DOHH2 (cell line): ENCODE results near the gene MLLT3.
A peak's percentile ranks its signal among the peaks of the same experiment; 100 is the strongest.

ENCODE experiments used
- H3F3A ChIP-seq: fragments of 200-600 bp; sonication (generic), shearing (Covaris generic); 2 replicates; pipeline ENCODE4 v1.6.0; 2016; ENCODE audit warnings: antibody characterized with exemption, mild to moderate bottlenecking; ENCODE audit not compliant: control insufficient read depth, insufficient read depth
- H3K27ac ChIP-seq: fragments of 200-600 bp; sonication (generic); 2 replicates; pipeline ENCODE4 v1.5.1; 2014; ENCODE audit warnings: low read depth, mild to moderate bottlenecking, low read length, moderate library complexity
- H3K27me3 ChIP-seq: fragments of 200-600 bp; sonication (generic); 2 replicates; pipeline ENCODE4 v1.6.1; 2014; ENCODE audit warnings: mild to moderate bottlenecking, low read length, mixed read lengths; ENCODE audit not compliant: control insufficient read depth
- H3K36me3 ChIP-seq: fragments of 200-600 bp; sonication (generic); 2 replicates; pipeline ENCODE4 v1.6.1; 2014; ENCODE audit warnings: mild to moderate bottlenecking, low read length, moderate library complexity, mixed read lengths; ENCODE audit not compliant: control insufficient read depth
- H3K4me1 ChIP-seq: fragments of 200-600 bp; sonication (generic); 2 replicates; pipeline ENCODE4 v1.6.1; 2014; ENCODE audit warnings: mild to moderate bottlenecking, low read length, mixed read lengths; ENCODE audit not compliant: control insufficient read depth
- H3K4me2 ChIP-seq: fragments of 200-600 bp; sonication (generic); 2 replicates; pipeline ENCODE4 v1.6.0; 2014; ENCODE audit warnings: mild to moderate bottlenecking, low read length, moderate library complexity
- H3K4me3 ChIP-seq: fragments of 200-600 bp; sonication (generic); 2 replicates; pipeline ENCODE4 v1.5.1; 2014; ENCODE audit warnings: mild to moderate bottlenecking, low read length, mixed read lengths
- H3K79me2 ChIP-seq: fragments of 200-600 bp; sonication (generic); 2 replicates; pipeline ENCODE4 v1.6.1; 2014; ENCODE audit warnings: mild to moderate bottlenecking, low read length, mixed read lengths; ENCODE audit not compliant: control insufficient read depth
- H3K9me2 ChIP-seq: fragments of 200-600 bp; sonication (generic); replicated peaks from 2 replicates; pipeline ENCODE4 v1.6.1; 2014; ENCODE audit warnings: mild to moderate bottlenecking, low read length, mixed read lengths; ENCODE audit not compliant: control insufficient read depth
- H3K9me3 ChIP-seq: fragments of 200-600 bp; sonication (generic); 2 replicates; pipeline ENCODE4 v1.6.1; 2014; ENCODE audit warnings: antibody characterized with exemption, low read length, mixed read lengths; ENCODE audit not compliant: control insufficient read depth, insufficient read depth
- H4K20me1 ChIP-seq: fragments of 200-600 bp; sonication (generic); 2 replicates; pipeline ENCODE4 v1.6.0; 2014; ENCODE audit warnings: low read depth, mild to moderate bottlenecking, antibody characterized with exemption, low read length, moderate library complexity; ENCODE audit not compliant: control insufficient read depth, insufficient read depth
- CTCF ChIP-seq: fragments of 200-600 bp; sonication (generic); IDR thresholded peaks from one replicate; pipeline ENCODE4 v1.5.1; 2014; ENCODE audit warnings: antibody characterized with exemption, mild to moderate bottlenecking, low read depth, low read length; ENCODE audit not compliant: poor library complexity, severe bottlenecking
- EZH2phosphoT487 ChIP-seq: fragments of 200-600 bp; sonication (generic); IDR thresholded peaks from 2 replicates; pipeline ENCODE4 v1.6.1; 2017; ENCODE audit warnings: borderline replicate concordance, mild to moderate bottlenecking, antibody characterized with exemption, low read length, moderate library complexity, mixed read lengths

MLLT3 gene

GRCh38 chr9:20622330-20623020 lies at the start of gene MLLT3:
Gene MLLT3, minus strand, starts transcription at chr9:20622499.
- Histone ChIP-seq H3K36me3 (no peaks in the 10 kb centered on the region), H3K79me2 (peaks cover 11% of the 10 kb centered on the region), H3K9me2 (no peaks in the 10 kb centered on the region), H3K4me2 (peak within 1 kb of the TSS; percentile 96), H3K4me1 (peaks cover 35% of the 10 kb centered on the region), H3K9me3 (no peaks in the 10 kb centered on the region), H4K20me1 (no peaks in the 10 kb centered on the region), H3K27ac (peak within 1 kb of the TSS; percentile 72), H3K27me3 (peaks cover 24% of the 10 kb centered on the region), H3F3A (peaks cover 7% of the 10 kb centered on the region), H3K4me3 (peak within 1 kb of the TSS; percentile 85)
- TF ChIP-seq CTCF: no peak
- no peak for TF ChIP-seq EZH2phosphoT487

GRCh38 chr9:20671635-20672034 lies 49.3 kb upstream of the MLLT3 start:
- Histone ChIP-seq H3K27ac (no peak overlapping the region), H3K36me3 (no peaks in the 10 kb centered on the region), H3K4me3 (no peak overlapping the region), H3K79me2 (no peaks in the 10 kb centered on the region), H3K9me2 (no peaks in the 10 kb centered on the region), H4K20me1 (no peaks in the 10 kb centered on the region), H3F3A (no peaks in the 10 kb centered on the region), H3K4me2 (no peak overlapping the region), H3K27me3 (peaks cover 3% of the 10 kb centered on the region; the same call in 1 of the 2 replicates), H3K4me1 (no peaks in the 10 kb centered on the region), H3K9me3 (no peaks in the 10 kb centered on the region)
- TF ChIP-seq EZH2phosphoT487 (no peak), CTCF (no peak)

- H3K4me1 ChIP-seq: no peaks in the 10 kb centered on the region
- peaks cover 3% of the 10 kb centered on the region; the same call in 1 of the 2 replicates for H3K27me3 ChIP-seq
- no peak overlapping the region for H3K27ac ChIP-seq
- no peaks in the 10 kb centered on the region for H3K79me2 ChIP-seq
- H3K9me3 ChIP-seq: no peaks in the 10 kb centered on the region
- TF ChIP-seq CTCF (no peak), EZH2phosphoT487 (no peak)
- no peaks in the 10 kb centered on the region for H3K9me2 ChIP-seq
- H3F3A ChIP-seq: no peaks in the 10 kb centered on the region
- H3K36me3 ChIP-seq: no peaks in the 10 kb centered on the region
- no peak overlapping the region for H3K4me3 ChIP-seq
- no peaks in the 10 kb centered on the region for H4K20me1 ChIP-seq
- no peak overlapping the region for H3K4me2 ChIP-seq
These were observed 48.1 kb upstream of the MLLT3 start for GRCh38 chr9:20670395-20670794.
